KMS-11 (cell line): ENCODE measurements around the gene EPHB1.

Source experiments
- H2AFZ ChIP-seq: fragments of 200-600 bp; sonication (generic); 2 replicates; pipeline ENCODE4 v1.6.1; 2016; ENCODE audit warnings: antibody characterized with exemption, mixed run types, low read depth
- H3K27ac ChIP-seq: fragments of 200-600 bp; sonication (generic); 2 replicates; pipeline ENCODE4 v1.6.1; 2016; ENCODE audit warnings: mild to moderate bottlenecking, mixed run types
- H3K27me3 ChIP-seq: fragments of 200-600 bp; sonication (generic); 2 replicates; pipeline ENCODE4 v1.6.1; 2017; ENCODE audit warnings: mild to moderate bottlenecking, low read depth, mixed run types, moderate library complexity; ENCODE audit not compliant: insufficient read depth
- H3K36me3 ChIP-seq: fragments of 200-600 bp; sonication (generic); 2 replicates; pipeline ENCODE4 v1.6.1; 2017; ENCODE audit warnings: mild to moderate bottlenecking, mixed run types; ENCODE audit not compliant: insufficient read depth
- H3K4me1 ChIP-seq: fragments of 200-600 bp; sonication (generic); 2 replicates; pipeline ENCODE4 v1.6.1; 2016; ENCODE audit warnings: mild to moderate bottlenecking, low read depth, mixed run types; ENCODE audit not compliant: poor library complexity, severe bottlenecking
- H3K4me2 ChIP-seq: fragments of 200-600 bp; sonication (generic); 2 replicates; pipeline ENCODE4 v1.7.0; 2016; ENCODE audit warnings: mild to moderate bottlenecking, mixed run types
- H3K4me3 ChIP-seq: fragments of 200-600 bp; sonication (generic); IDR thresholded peaks from 2 replicates; pipeline ENCODE4 v1.6.1; 2017; ENCODE audit warnings: low read depth, low read length, mixed read lengths; ENCODE audit not compliant: insufficient read depth
- H3K79me2 ChIP-seq: fragments of 200-600 bp; sonication (generic); 2 replicates; pipeline ENCODE4 v1.6.1; 2016; ENCODE audit warnings: low read depth, mixed run types; ENCODE audit not compliant: insufficient read depth
- H3K9ac ChIP-seq: fragments of 200-600 bp; sonication (generic); 2 replicates; pipeline ENCODE4 v1.6.1; 2016; ENCODE audit warnings: mild to moderate bottlenecking, mixed run types
- H4K20me1 ChIP-seq: fragments of 200-600 bp; sonication (generic); 2 replicates; pipeline ENCODE4 v1.6.1; 2016; ENCODE audit warnings: mild to moderate bottlenecking, mixed run types; ENCODE audit not compliant: insufficient read depth
- TF ChIP-seq, protein P1 (sequence below): fragments of 200-600 bp; sonication (generic); conservative IDR thresholded peaks from 2 replicates; pipeline ENCODE4 v1.6.1; 2017; ENCODE audit warnings: low read depth, mild to moderate bottlenecking, antibody characterized with exemption, low read length, moderate library complexity, mixed read lengths

Gene EPHB1

DNA sequence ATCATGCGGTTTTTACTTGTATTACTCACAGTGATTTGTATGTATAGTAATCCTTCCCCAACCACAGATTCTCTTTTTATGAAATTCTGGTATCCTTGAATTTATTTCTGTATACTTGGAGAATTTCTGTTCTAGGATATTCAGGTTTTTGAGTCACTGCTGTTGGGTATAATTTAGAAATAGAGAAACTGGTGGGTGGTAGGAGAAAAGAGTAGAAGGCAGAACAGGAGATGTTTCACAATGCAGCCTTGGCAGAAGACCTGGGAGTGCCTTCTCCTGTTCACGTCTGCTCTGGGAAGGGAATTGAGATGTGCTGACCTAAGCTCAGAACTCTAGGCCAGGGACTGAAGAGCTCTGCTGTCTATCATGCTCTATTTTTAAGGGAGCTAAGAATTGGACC, 193.6 kb downstream of the EPHB1 start:
- no peak overlapping the region for H2AFZ ChIP-seq
- H3K79me2 ChIP-seq = no peaks in the 10 kb centered on the region
- H3K4me2 ChIP-seq = no peak overlapping the region
- no peaks in the 10 kb centered on the region for H3K36me3 ChIP-seq
- no peaks in the 10 kb centered on the region for H4K20me1 ChIP-seq
- TF ChIP-seq, protein P1, sequence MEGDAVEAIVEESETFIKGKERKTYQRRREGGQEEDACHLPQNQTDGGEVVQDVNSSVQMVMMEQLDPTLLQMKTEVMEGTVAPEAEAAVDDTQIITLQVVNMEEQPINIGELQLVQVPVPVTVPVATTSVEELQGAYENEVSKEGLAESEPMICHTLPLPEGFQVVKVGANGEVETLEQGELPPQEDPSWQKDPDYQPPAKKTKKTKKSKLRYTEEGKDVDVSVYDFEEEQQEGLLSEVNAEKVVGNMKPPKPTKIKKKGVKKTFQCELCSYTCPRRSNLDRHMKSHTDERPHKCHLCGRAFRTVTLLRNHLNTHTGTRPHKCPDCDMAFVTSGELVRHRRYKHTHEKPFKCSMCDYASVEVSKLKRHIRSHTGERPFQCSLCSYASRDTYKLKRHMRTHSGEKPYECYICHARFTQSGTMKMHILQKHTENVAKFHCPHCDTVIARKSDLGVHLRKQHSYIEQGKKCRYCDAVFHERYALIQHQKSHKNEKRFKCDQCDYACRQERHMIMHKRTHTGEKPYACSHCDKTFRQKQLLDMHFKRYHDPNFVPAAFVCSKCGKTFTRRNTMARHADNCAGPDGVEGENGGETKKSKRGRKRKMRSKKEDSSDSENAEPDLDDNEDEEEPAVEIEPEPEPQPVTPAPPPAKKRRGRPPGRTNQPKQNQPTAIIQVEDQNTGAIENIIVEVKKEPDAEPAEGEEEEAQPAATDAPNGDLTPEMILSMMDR = no peak
- no peak overlapping the region for H3K27ac ChIP-seq
- no peak overlapping the region for H3K4me3 ChIP-seq
- no peaks in the 10 kb centered on the region for H3K27me3 ChIP-seq
- H3K4me1 ChIP-seq = no peaks in the 10 kb centered on the region
- H3K9ac ChIP-seq = no peak overlapping the region

DNA sequence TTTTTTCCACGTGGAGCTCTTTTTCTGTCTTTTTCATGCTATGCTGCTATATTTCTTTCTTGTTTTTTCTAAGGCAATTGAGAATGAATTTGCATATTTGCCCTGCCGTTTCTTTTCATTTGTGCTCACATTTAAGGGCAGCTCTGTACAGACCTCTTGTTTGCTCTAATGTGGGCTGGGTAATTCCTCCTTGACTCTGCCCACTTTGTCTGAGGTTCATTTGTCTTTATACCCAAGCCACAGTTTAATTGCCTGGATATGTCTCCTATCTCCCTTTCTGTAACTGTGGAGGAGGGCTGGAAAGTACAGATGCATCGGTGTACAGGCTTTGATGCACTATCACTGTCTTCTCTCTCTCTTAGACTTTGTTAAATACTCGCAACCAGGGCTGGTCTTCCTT, 195.9 kb downstream of the EPHB1 start:
- Histone ChIP-seq H3K79me2 (no peaks in the 10 kb centered on the region), H3K4me2 (no peak overlapping the region), H3K36me3 (no peaks in the 10 kb centered on the region), H3K27me3 (no peaks in the 10 kb centered on the region), H2AFZ (no peak overlapping the region), H4K20me1 (no peaks in the 10 kb centered on the region), H3K27ac (no peak overlapping the region), H3K9ac (no peak overlapping the region), H3K4me3 (no peak overlapping the region), H3K4me1 (no peaks in the 10 kb centered on the region)
- TF ChIP-seq, protein P1 = no peak

- no peak overlapping the region for H3K4me2 ChIP-seq
- no peaks in the 10 kb centered on the region for H3K27me3 ChIP-seq
- H3K79me2 ChIP-seq = no peaks in the 10 kb centered on the region
- H3K4me1 ChIP-seq = no peaks in the 10 kb centered on the region
- no peak overlapping the region for H3K9ac ChIP-seq
- TF ChIP-seq, protein P1 = no peak
- no peak overlapping the region for H2AFZ ChIP-seq
- H4K20me1 ChIP-seq = no peaks in the 10 kb centered on the region
- H3K36me3 ChIP-seq = no peaks in the 10 kb centered on the region
- H3K4me3 ChIP-seq = no peak overlapping the region
- no peak overlapping the region for H3K27ac ChIP-seq
These were observed 196.5 kb downstream of the EPHB1 start for GRCh38 chr3:134991472-134992010.

DNA sequence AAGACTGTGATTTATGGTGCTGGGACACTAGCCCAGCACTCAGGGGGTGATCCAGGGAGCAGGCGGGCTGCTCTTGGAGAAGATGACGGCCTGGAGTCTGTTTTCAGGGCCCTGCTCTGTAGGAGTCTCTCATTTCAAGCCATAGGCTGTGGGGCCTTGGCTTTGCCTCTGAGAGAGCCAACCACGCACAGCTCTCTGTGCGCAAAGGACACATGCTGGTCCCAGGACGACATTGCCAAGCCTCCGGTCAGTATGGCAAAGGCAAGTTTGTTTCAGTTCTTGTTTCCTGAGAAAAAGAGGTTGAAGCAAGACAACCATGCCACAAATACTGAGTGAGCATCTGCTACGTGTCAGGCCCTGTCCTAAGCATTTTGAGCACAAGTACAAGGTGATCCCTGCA, 197.1 kb downstream of the EPHB1 start:
- Histone ChIP-seq H2AFZ (no peak overlapping the region), H3K27ac (no peak overlapping the region), H4K20me1 (no peaks in the 10 kb centered on the region), H3K9ac (no peak overlapping the region), H3K4me1 (no peaks in the 10 kb centered on the region), H3K79me2 (no peaks in the 10 kb centered on the region), H3K4me3 (no peak overlapping the region), H3K27me3 (no peaks in the 10 kb centered on the region), H3K36me3 (no peaks in the 10 kb centered on the region), H3K4me2 (no peak overlapping the region)
- TF ChIP-seq, protein P1 = no peak
